ENCODE results near the gene OR11H12.
"Not testable (repeated sequence)": the region's sequence is repeated elsewhere in the genome, so short reads cannot be mapped to it uniquely, and the experiment has no call there.

- not testable (repeated sequence) for TF ChIP-seq HDAC2 (IDR thresholded peaks at IDR 0.05); CBX2 (IDR thresholded peaks at IDR 0.05; ENCODE audit: borderline replicate concordance, low read depth); JUN (IDR thresholded peaks at IDR 0.05); RCOR1 (IDR thresholded peaks at IDR 0.05; ENCODE audit: low read depth, low read length); PBX3 (IDR thresholded peaks at IDR 0.05); MAFK (IDR thresholded peaks at IDR 0.05; ENCODE audit: partially characterized antibody); JUNB (IDR thresholded peaks at IDR 0.05); MYC (IDR thresholded peaks at IDR 0.05; ENCODE audit: borderline replicate concordance, low read length); POLR2A (IDR thresholded peaks at IDR 0.05; ENCODE audit: low read length); CEBPB (IDR thresholded peaks at IDR 0.05); KDM1A (IDR thresholded peaks at IDR 0.05; ENCODE audit: low read depth); EP300 (IDR thresholded peaks at IDR 0.05)
- TF ChIP-seq, protein P1, sequence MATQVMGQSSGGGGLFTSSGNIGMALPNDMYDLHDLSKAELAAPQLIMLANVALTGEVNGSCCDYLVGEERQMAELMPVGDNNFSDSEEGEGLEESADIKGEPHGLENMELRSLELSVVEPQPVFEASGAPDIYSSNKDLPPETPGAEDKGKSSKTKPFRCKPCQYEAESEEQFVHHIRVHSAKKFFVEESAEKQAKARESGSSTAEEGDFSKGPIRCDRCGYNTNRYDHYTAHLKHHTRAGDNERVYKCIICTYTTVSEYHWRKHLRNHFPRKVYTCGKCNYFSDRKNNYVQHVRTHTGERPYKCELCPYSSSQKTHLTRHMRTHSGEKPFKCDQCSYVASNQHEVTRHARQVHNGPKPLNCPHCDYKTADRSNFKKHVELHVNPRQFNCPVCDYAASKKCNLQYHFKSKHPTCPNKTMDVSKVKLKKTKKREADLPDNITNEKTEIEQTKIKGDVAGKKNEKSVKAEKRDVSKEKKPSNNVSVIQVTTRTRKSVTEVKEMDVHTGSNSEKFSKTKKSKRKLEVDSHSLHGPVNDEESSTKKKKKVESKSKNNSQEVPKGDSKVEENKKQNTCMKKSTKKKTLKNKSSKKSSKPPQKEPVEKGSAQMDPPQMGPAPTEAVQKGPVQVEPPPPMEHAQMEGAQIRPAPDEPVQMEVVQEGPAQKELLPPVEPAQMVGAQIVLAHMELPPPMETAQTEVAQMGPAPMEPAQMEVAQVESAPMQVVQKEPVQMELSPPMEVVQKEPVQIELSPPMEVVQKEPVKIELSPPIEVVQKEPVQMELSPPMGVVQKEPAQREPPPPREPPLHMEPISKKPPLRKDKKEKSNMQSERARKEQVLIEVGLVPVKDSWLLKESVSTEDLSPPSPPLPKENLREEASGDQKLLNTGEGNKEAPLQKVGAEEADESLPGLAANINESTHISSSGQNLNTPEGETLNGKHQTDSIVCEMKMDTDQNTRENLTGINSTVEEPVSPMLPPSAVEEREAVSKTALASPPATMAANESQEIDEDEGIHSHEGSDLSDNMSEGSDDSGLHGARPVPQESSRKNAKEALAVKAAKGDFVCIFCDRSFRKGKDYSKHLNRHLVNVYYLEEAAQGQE (IDR thresholded peaks at IDR 0.05), result not testable (repeated sequence)
- TF ChIP-seq, protein P2, sequence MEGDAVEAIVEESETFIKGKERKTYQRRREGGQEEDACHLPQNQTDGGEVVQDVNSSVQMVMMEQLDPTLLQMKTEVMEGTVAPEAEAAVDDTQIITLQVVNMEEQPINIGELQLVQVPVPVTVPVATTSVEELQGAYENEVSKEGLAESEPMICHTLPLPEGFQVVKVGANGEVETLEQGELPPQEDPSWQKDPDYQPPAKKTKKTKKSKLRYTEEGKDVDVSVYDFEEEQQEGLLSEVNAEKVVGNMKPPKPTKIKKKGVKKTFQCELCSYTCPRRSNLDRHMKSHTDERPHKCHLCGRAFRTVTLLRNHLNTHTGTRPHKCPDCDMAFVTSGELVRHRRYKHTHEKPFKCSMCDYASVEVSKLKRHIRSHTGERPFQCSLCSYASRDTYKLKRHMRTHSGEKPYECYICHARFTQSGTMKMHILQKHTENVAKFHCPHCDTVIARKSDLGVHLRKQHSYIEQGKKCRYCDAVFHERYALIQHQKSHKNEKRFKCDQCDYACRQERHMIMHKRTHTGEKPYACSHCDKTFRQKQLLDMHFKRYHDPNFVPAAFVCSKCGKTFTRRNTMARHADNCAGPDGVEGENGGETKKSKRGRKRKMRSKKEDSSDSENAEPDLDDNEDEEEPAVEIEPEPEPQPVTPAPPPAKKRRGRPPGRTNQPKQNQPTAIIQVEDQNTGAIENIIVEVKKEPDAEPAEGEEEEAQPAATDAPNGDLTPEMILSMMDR (IDR thresholded peaks at IDR 0.05), result not testable (repeated sequence)
Observed at GRCh38 chr14:18626610-18627213, 25.8 kb downstream of the OR11H12 start.

All from A549 (cell line).